HG03558 (cell line): ENCODE results near the gene DLX4.

Experiments
- ATAC-seq: cut with Tn5 transposase; IDR thresholded peaks from one replicate; pipeline ENCODE4 v1.9.1; 2021; ENCODE audit warnings: moderate number of reproducible peaks; ENCODE audit not compliant: unreplicated experiment; ENCODE audit errors: extremely low read depth

The DLX4 gene

DNA sequence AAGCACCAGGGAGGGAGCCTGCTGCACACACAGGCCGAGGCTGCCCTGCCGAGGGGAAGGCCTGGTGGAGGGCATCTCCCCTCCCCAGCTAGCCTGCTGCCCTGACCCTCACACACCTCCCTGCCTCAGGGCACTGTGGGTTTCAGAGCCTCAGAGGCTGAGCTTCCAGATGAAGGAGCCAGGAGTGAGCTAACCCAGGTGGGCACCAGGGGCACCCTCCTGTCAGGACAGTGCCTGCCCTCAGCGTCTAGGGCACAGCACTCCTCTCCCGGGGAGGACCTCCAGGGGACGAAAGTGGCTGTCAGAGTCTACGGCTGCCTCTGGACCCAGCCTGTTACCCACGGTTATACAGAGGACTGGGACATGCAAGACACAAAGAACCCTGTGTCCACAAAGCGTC is 22.8 kb upstream of the DLX4 start:
- no peak for ATAC-seq

- ATAC-seq, result no peak
These were observed 21.9 kb upstream of the DLX4 start for GRCh38 chr17:49946964-49947584.

- no peak for ATAC-seq
These were observed 19.4 kb upstream of the DLX4 start for GRCh38 chr17:49949634-49950033.

- ATAC-seq, result no peak
These were observed 17.5 kb upstream of the DLX4 start for GRCh38 chr17:49951362-49952082.

GRCh38 chr17:49952209-49952911 is 16.6 kb upstream of the DLX4 start:
- no peak for ATAC-seq

DNA sequence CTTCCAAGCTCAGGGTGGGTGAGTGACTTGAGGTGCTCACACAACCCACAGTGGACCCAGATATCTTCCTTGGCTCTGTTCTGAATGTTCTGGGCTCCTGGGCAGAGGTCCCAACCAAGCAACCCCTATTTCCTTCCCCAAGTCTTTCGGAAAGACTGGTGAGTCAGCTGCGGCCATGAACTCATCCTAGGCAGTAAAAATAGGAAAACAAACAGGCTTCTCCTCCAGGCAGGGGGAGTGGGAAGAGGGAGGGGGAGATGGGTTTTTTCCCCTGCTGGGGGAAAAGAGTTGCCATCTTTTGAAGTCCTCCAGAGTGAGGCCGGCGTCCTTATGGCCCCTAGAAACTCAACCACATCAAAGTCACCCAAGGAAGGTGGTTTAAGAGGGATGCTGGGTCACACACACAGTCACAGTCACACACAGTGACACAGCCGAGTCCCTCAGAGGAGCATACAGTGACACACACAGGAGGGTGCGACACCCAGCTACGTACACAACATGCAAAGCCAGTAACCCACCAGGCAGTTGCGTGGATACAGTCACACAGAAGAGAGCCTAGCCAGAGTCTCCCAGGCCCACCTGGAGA is 16.0 kb upstream of the DLX4 start:
- no peak for ATAC-seq

DNA sequence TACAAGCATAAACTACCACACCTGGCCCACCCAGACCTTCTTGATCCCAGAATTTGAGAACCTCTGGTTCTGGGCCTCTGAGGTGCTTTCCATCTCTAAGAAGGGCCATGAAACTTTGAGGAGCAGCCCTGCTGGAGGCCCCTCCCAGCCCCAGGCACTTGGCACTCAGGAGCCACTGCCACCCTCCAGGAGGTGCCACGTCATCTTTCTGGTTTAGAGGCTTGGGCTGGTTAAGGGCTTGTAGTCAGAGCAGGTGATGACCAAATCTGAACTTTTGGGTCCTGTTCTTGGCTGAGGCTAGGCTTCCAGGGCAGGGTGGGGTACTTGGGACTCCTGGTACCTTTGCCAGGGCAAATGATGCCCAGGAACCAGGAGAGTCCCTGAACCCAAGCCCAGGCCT is 13.8 kb upstream of the DLX4 start:
- ATAC-seq, result no peak

- ATAC-seq, result no peak
These were observed 12.2 kb upstream of the DLX4 start for GRCh38 chr17:49956780-49957179.

GRCh38 chr17:49957350-49957749 is 11.6 kb upstream of the DLX4 start:
- ATAC-seq, result no peak

GRCh38 chr17:49958723-49959122 is 10.3 kb upstream of the DLX4 start:
- ATAC-seq, result no peak

DNA sequence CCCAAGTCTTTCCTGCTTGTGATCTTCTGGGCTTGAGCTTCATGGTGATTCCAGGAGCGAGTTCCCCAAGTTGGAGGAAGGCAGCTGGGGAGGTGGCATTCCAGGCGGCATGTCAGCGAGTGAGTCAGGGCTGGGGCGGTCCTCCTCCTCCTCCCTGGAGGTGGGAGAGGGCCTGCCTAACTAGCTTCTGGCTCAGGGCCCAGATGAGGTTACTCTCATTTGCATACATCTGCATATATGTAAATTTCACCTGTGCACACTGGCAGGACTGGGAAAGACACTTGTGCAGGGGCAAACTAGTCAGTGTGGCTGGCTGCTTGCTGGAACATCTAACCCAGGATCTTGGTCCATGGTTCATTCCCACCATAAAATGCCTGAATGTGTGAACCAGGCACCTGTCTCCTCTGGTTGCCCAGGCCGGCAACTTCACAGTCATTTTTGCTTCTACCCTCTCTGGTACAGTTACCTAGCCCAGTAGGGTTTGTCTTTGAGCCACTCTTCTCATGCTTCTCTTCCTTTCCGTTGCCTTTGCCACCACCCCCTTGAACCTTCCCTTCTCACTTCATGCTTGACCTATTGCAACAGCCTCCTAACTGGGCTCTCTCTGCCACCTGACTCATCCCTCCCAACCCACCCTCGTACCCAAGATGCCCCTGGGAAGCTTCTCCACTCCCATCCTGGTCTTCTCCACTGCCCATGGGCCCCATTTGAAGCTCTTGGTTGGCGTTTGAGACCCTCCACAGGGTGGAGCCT is 9.6 kb upstream of the DLX4 start:
- no peak for ATAC-seq

- ATAC-seq, result no peak
These were observed 6.2 kb upstream of the DLX4 start for GRCh38 chr17:49962599-49963308.

DNA sequence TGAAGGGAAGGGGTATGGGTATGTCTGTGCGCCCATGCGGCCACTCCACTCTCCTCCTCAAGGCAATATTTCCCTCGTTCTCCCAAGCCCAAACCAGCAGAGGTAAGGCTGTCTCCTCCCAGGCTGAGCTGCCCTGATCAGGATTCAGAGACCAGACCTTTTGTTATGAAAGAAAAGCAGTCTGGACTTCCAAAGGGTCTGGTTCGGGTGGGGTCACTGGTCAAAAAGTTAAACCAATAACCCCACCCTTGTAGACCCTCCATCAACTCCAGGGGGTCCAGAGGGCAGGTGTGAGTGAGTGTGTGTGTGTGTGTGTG is 5.7 kb upstream of the DLX4 start:
- no peak for ATAC-seq

DNA sequence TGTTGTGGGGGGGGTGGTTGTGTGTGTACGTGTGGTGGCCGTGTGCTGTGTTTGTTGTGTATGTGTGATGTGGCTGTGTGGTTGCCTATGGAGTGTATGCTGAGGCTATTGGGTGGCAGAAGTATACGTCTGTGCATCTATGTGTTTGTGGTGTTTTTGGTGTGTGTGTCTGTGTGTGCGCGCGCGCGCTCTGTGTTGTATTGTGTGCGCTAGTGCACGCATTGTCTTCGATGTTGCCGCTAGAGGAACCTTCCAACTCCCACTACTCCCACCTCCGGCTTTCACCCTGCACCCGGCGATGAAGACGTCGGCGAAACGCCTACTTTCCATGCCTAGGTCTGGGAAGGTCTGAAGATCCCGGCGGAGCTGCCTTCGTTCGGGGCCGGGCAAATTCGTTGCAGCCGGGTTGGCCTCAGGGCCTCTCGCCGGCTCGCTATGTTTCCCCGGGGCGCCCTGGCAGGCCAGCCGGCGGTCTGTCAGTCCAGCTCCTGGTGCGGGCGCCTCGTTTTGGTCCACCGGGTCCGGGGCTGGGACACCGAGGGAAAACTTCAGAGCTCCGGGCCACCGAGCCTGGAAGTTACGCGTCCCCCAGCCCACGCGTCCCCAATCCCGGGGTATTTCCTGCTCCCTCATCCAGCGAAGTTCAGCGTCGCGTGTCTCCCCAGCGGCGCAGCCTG is 5.2 kb upstream of the DLX4 start:
- no peak for ATAC-seq

DNA sequence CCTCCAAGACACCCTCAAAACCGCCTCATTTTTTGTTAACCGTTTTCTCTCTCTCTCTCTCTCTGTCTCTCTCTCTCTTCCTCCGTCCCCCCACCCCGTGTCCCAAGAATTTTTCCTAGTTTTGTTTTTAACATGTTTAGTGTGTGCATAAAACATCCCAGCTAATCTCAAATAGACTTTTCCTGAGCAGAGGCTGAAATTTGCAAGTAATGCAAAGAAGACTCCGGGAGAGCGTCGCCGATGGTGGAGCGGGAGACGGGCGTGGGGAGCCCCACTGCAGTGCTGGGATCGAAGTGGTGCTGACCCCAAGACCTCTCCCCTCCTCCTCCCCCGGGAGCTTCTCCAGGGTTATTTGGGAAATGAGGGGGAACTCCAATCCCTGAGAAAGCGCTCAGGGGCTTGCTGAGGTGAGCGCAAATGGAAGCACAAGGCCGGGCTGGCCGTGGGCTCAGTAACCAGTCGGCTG is 4.7 kb upstream of the DLX4 start:
- no peak for ATAC-seq

GRCh38 chr17:49964769-49965523 is 4.0 kb upstream of the DLX4 start:
- no peak for ATAC-seq

GRCh38 chr17:49965524-49965909 is 3.5 kb upstream of the DLX4 start:
- ATAC-seq, result no peak

GRCh38 chr17:49966767-49967166 is 2.2 kb upstream of the DLX4 start:
- ATAC-seq, result no peak

DNA sequence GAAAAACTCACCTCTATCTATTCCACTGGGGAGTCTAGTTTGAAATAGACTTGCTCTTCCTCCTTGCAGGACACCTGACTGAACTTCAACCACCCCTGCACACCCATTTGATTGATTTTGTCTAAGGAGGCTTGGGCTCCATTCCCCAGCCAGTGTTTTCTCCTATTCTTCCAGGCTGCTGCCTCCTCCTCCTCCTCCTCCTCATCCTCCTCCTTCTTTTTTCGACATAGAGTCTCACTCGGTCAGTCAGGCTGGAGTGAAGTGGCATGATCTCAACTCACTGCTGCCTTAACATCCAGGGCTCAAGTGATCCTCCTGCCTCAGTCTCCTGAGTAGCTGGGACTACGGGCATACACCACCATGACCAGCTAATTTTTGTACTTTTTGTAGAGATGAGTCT is 1.8 kb upstream of the DLX4 start:
- ATAC-seq, result no peak
